Kidney (tissue), 14 donors: ENCODE data around the gene NAT9. TPM values are rescaled to one million over a fixed set of nuclear protein-coding genes. Genes with fewer than 3 reads are reported as not detected.

Experiments used
- DNase-seq, 5 donors: peaks; one replicate each; pipeline ENCODE4 v3.0.0-alpha.2; 2013 to 2020
- FAIRE-seq: peaks from 2 replicates; lab custom pipeline; 2012; peaks lifted over from hg19 to GRCh38; lab: Jason Lieb, UNC
- H3K27ac ChIP-seq, 2 donors: one replicate each; pipeline ENCODE4 v1.7.0; 2013; ENCODE audit warnings: low read depth in 2 of 2, low read length in 2 of 2, inconsistent platforms in 1 of 2
- H3K27me3 ChIP-seq: one replicate; pipeline ENCODE4 v1.7.1; 2013; ENCODE audit warnings: low read length, inconsistent platforms; ENCODE audit not compliant: control insufficient read depth, insufficient read depth
- H3K36me3 ChIP-seq, 3 donors: one replicate each; pipeline versions ENCODE4 v1.7.0 to v1.7.1; 2013; ENCODE audit warnings: low read length in 3 of 3, control low read depth in 1 of 3, inconsistent platforms in 1 of 3; ENCODE audit not compliant: insufficient read depth in 3 of 3, control insufficient read depth in 2 of 3
- H3K4me1 ChIP-seq, 3 donors: one replicate each; pipeline versions ENCODE4 v1.7.0 to v1.7.1; 2013; ENCODE audit warnings: low read length in 3 of 3, inconsistent platforms in 1 of 3, low read depth in 1 of 3; ENCODE audit not compliant: control insufficient read depth in 2 of 3, insufficient read depth in 2 of 3
- H3K4me3 ChIP-seq, 3 donors: one replicate each; pipeline versions ENCODE4 v1.7.0 to v1.8.1; 2013; ENCODE audit warnings: low read length in 3 of 3, control low read depth in 1 of 3, inconsistent platforms in 1 of 3
- H3K9ac ChIP-seq, 3 donors: one replicate each; pipeline versions ENCODE4 v1.7.0 to v1.7.1; 2013; ENCODE audit warnings: low read length in 3 of 3, control low read depth in 1 of 3, inconsistent platforms in 1 of 3
- H3K9me3 ChIP-seq, 3 donors: one replicate each; pipeline versions ENCODE4 v1.7.0 to v1.7.1; 2013; ENCODE audit warnings: low read length in 3 of 3, control low read depth in 1 of 3, inconsistent platforms in 1 of 3; ENCODE audit not compliant: control insufficient read depth in 2 of 3, insufficient read depth in 1 of 3
- intact Hi-C: fragments of 100-400 bp; cut with DNase I; formaldehyde crosslinking; loops from one replicate; pipeline ENCODE4 v1.11.1; 2022
- polyA plus RNA-seq: library from polyadenylated mRNA; stranded (reverse); fragments of 350-450 nt; fragmentation: Illumina TruSeq; extraction: RNeasy Lipid Tissue Mini Kit (QIAGEN cat#74804); gene quantifications from one replicate; pipeline ENCODE4 v1.2.3, GENCODE V29; 2014; ENCODE audit warnings: low read depth, low replicate concordance; ENCODE audit not compliant: insufficient read depth
- total RNA-seq: library from RNA; stranded (reverse); fragmentation: NEBNext Ultra II Directional; extraction: Animal tissue kit (Norgen Biotek cat#: 25700); gene quantifications from one replicate; pipeline ENCODE4 v1.2.1, GENCODE V29; 2021
- TF ChIP-seq, protein P1 (sequence below): IDR thresholded peaks from 3 replicates; pipeline ENCODE4 v1.5.1; 2012; ENCODE audit warnings: mild to moderate bottlenecking, moderate library complexity, borderline replicate concordance; ENCODE audit not compliant: insufficient read depth; ENCODE audit errors: extremely low read depth
- donor health status: control.
- donor health status: control.
- donor health status: control.
- donor health status: control.
- donor health status: control.
- donor health status: DM: yes; HTN: yes; CAD: no.
- donor health status: Normal renal cell carcinoma (clear cell type).

Gene NAT9
- total and polyA plus RNA-seq, 2 donors from 2014 or later = 33.5 to 41.5 TPM

DNA sequence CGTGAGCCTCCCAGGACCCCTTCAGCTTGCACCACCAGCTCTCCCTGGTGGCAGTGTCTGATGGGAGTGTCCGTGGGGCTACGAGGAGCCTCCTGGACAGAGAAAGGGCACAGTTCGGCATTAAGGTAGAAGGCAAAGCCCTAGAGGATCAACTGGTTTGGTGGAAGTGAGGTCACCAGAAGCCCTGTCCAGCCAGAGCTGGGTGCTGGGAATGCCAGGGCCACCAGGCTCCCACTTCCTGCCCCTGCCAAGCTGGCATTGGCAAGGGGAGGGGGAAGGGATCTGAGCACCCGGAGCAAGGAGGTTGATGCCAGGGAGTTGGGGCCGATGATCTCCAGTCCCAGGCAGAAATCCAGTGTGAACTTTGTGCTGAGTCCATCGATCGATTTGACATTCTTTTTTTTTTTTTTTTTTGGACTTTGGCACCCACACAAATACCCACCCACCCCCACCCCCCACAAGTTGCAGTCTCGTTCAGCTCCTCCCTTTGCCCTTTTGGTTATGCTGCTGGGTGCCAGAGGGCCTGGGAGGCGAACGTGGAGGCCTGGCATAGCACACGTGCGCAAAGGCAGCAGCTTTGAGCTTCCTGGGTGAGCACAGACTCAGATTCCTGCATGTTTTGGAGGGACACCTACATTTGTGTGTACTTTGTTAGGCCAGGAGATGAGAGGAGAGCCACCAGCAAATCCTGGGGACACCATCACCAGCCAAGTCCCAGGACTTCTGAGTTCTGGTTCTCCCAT lies 25.6 kb downstream of the NAT9 start:
- TF ChIP-seq, protein P1, sequence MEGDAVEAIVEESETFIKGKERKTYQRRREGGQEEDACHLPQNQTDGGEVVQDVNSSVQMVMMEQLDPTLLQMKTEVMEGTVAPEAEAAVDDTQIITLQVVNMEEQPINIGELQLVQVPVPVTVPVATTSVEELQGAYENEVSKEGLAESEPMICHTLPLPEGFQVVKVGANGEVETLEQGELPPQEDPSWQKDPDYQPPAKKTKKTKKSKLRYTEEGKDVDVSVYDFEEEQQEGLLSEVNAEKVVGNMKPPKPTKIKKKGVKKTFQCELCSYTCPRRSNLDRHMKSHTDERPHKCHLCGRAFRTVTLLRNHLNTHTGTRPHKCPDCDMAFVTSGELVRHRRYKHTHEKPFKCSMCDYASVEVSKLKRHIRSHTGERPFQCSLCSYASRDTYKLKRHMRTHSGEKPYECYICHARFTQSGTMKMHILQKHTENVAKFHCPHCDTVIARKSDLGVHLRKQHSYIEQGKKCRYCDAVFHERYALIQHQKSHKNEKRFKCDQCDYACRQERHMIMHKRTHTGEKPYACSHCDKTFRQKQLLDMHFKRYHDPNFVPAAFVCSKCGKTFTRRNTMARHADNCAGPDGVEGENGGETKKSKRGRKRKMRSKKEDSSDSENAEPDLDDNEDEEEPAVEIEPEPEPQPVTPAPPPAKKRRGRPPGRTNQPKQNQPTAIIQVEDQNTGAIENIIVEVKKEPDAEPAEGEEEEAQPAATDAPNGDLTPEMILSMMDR = no peak
- FAIRE-seq (no peak), DNase-seq (peak in 2 of 5 donors; percentile 32 to 55)
- Histone ChIP-seq H3K27ac (peak overlapping the region; percentile 82 to 91), H3K9me3 (no peaks in the 10 kb centered on the region), H3K27me3 (no peaks in the 10 kb centered on the region), H3K9ac (peak overlapping the region; percentile 37 to 83 (median 37)), H3K4me1 (peaks cover 3 to 45% (median 13%) of the 10 kb centered on the region in 3 donors), H3K36me3 (peaks cover 0 to 3% (median 2%) of the 10 kb centered on the region in 3 donors), H3K4me3 (peak overlapping the region; percentile 42 to 84 (median 75))
- intact Hi-C loops = no loop called here

DNA sequence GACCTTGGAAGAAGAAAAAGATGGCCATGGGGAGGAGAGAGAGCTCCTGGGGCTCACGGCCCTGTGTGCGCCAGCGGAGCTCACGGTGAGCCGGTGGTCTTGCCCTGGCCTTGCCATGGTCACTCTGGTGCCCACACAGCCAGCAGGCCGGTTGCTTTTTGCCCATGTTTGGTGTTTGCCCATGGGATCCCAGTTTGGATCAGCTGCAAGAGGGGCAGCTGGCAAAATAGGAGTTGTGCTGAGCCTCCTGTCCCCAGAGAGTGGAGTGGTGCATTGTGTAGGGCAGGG lies 26.2 kb downstream of the NAT9 start:
- no peaks in the 10 kb centered on the region for H3K9me3 ChIP-seq
- H3K4me3 ChIP-seq = peak overlapping the region; percentile 42 to 84 (median 75)
- H3K36me3 ChIP-seq = peaks cover 0 to 3% (median 2%) of the 10 kb centered on the region in 3 donors
- H3K4me1 ChIP-seq = peaks cover 3 to 42% (median 10%) of the 10 kb centered on the region in 3 donors
- no peaks in the 10 kb centered on the region for H3K27me3 ChIP-seq
- FAIRE-seq = no peak
- peak overlapping the region; percentile 37 to 83 (median 39) for H3K9ac ChIP-seq
- intact Hi-C loops = no loop called here
- TF ChIP-seq, protein P1 = no peak
- peak overlapping the region; percentile 82 to 91 for H3K27ac ChIP-seq
- DNase-seq = no peak

DNA sequence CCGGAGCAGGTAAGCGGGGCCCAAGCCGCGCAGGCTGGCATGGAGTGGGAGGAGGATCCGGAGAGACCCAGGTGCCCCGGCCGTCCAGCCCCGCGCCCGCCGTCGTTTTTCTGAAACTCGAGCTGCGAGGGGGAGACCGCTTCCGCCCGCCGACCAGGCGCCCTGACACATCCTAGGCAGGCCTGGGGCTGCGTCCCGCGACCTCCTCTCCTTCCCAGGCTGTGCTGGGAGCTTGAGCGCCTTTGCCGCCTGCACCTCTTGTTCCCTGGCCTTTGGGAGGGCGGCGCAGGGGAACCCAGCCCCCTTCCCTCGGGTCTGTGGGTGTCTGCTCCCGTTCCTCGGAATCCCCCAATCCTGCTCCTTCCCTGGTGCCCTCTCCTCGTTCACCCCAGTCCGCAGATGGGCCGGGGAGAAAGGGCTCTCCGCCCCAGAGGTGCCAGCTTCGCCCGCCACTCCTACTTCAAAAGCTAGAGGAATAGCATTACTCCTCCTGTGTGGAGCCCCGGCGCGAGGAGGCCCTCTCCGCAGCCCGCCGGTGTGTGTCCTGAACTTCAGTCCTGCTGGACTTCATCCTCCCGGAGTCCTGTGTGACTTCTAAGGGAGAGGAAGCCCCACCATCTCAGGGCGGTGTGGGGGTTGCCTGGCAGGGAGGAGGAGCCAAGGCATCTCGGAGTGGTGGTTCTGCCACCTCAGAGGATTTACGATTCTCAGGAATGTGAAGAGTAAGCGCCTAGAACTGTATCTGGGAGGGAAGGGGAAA lies 26.7 kb downstream of the NAT9 start:
- DNase-seq (peak; percentile 76 to 89 (median 85)), FAIRE-seq (no peak)
- H3K9ac ChIP-seq = peak overlapping the region; percentile 37 to 87 (median 83)
- H3K4me3 ChIP-seq = peak overlapping the region; percentile 42 to 84 (median 75)
- H3K9me3 ChIP-seq = no peaks in the 10 kb centered on the region
- H3K27ac ChIP-seq = peak overlapping the region; percentile 82 to 91
- H3K36me3 ChIP-seq = peaks cover 0 to 3% (median 0%) of the 10 kb centered on the region in 3 donors
- H3K4me1 ChIP-seq = peaks cover 3 to 43% (median 10%) of the 10 kb centered on the region in 3 donors
- no peaks in the 10 kb centered on the region for H3K27me3 ChIP-seq
- TF ChIP-seq, protein P1 = no peak
- intact Hi-C loops = loop anchor here (10.0 kb wide), 1 partner anchor 115 kb away; no protein-coding TSS in a partner anchor
